ENCODE data around the gene PKNOX2.

GRCh38 chr11:125308246-125308645 lies 143.7 kb downstream of the PKNOX2 start:
- TF ChIP-seq CTCF (IDR thresholded peaks at IDR 0.05) (no peak), POLR2AphosphoS5 (IDR thresholded peaks at IDR 0.05) (no peak), POLR2A (IDR thresholded peaks at IDR 0.05; ENCODE audit: low read depth) (no peak)

Measured in esophagus muscularis mucosa (tissue), 3 donors.